GM20000 (cell line): ENCODE data around the gene ZNF532.

Experiments
- DNase-seq: peaks from one replicate; pipeline ENCODE4 v3.0.0; 2012; ENCODE audit warnings: low spot score
- TF ChIP-seq, protein P1 (sequence below): IDR thresholded peaks from 2 replicates; pipeline ENCODE4 v1.5.1; 2012; ENCODE audit warnings: mild to moderate bottlenecking, control low read depth; ENCODE audit errors: extremely low read depth, missing control alignments

The ZNF532 gene

GRCh38 chr18:58871514-58872420, 7.1 kb downstream of the ZNF532 start:
- TF ChIP-seq, protein P1, sequence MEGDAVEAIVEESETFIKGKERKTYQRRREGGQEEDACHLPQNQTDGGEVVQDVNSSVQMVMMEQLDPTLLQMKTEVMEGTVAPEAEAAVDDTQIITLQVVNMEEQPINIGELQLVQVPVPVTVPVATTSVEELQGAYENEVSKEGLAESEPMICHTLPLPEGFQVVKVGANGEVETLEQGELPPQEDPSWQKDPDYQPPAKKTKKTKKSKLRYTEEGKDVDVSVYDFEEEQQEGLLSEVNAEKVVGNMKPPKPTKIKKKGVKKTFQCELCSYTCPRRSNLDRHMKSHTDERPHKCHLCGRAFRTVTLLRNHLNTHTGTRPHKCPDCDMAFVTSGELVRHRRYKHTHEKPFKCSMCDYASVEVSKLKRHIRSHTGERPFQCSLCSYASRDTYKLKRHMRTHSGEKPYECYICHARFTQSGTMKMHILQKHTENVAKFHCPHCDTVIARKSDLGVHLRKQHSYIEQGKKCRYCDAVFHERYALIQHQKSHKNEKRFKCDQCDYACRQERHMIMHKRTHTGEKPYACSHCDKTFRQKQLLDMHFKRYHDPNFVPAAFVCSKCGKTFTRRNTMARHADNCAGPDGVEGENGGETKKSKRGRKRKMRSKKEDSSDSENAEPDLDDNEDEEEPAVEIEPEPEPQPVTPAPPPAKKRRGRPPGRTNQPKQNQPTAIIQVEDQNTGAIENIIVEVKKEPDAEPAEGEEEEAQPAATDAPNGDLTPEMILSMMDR = no peak

GRCh38 chr18:58878640-58879039, 14.0 kb downstream of the ZNF532 start:
- TF ChIP-seq, protein P1 = no peak
- DNase-seq = no peak

More at GRCh38 chr18:58871514-58872420, 7.1 kb downstream of the ZNF532 start:
- no peak for DNase-seq

- no peak for DNase-seq
- TF ChIP-seq, protein P1 = no peak
Measured at GRCh38 chr18:58881477-58881876, 16.8 kb downstream of the ZNF532 start.

GRCh38 chr18:58882044-58882443, 17.4 kb downstream of the ZNF532 start:
- TF ChIP-seq, protein P1 = no peak
- no peak for DNase-seq

DNA sequence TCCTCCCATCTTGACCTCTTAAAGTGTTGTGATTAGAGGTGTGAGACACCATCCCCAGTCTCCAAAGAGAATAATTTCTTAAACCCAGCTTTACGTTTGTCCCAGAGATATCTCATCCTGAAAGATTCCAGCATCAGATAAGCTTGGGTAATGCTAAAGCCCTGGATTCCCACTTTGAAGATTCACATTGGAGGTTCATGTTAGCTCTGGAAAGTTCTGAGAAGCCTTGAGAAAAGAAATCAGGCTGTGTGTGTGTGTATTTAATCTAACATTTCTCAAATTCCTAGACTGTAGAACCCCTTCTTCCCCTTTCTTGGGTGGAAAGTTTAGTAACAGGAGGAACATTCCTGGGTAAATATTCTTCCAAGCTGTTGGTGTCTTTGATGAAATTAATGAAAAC, 18.0 kb downstream of the ZNF532 start:
- TF ChIP-seq, protein P1 = no peak
- no peak for DNase-seq

DNA sequence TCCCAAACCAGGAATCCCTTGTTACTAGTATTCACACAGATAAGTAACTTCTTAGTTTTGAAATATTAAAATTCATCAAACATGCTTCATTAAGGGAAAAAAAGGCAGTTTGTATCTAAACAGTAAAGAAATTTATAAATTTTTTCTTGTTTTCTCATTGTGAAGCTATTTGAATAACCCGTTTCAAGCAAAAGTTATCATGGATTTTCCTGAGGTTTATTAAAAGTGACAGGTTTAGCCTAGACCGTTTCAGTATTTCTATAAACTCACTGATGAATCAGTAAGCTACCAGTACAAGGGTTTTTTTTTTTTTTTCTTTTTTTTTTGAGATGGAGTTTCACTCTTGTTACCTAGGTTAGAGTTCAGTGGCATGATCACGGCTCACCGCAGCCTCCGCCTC, 20.0 kb downstream of the ZNF532 start:
- DNase-seq = no peak
- TF ChIP-seq, protein P1 = no peak

DNA sequence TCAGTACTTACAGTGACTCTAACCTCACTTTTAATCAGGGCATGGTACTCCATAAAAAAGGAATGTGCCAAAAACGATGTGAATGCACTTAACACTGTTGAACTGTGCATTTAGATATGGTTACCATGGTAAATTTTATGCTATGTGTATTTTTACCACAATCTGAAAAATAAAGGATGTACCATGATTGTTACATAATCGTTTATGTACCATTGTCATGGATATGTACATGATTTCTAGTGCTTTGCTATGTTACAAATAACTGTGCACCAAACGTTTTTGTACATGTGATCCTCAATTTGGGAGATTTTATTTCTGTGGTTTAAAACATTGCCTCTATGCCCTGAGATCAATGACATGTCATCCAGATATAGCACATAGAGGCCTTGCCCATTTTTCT, 21.8 kb downstream of the ZNF532 start:
- DNase-seq = no peak
- TF ChIP-seq, protein P1 = no peak
